Stimulated activated effector memory CD8-positive, alpha-beta T cell treated with anti-CD3 and anti-CD28 coated beads, Interleukin-12 subunit alpha, Interleukin-12 subunit beta, amount 100 ng/mL, for 72 hours (primary cell): Measurements from ENCODE around the gene HAGH.

ENCODE experiments used
- ATAC-seq: fragments of 150-1000 bp; cut with Tn5 transposase; 2 replicates; pipeline ENCODE4 v1.10.0; 2021
- DNase-seq, 2 donors: peaks; one replicate each; pipeline ENCODE4 v3.0.0; 2021 to 2022; ENCODE audit warnings: low spot score in 2 of 2
- H3K27ac Mint-ChIP-seq: one replicate; pipeline ENCODE4 v1.8.0; 2022; ENCODE audit warnings: mild to moderate bottlenecking, mixed read lengths
- H3K36me3 Mint-ChIP-seq: one replicate; pipeline ENCODE4 v1.8.0; 2022; ENCODE audit warnings: mild to moderate bottlenecking, mixed read lengths
- H3K4me1 Mint-ChIP-seq: one replicate; pipeline ENCODE4 v1.8.0; 2022; ENCODE audit warnings: mixed read lengths
- H3K4me3 Mint-ChIP-seq: one replicate; pipeline ENCODE4 v1.8.0; 2022; ENCODE audit warnings: mild to moderate bottlenecking, mixed read lengths
- H3K9me3 Mint-ChIP-seq: one replicate; pipeline ENCODE4 v1.8.0; 2022; ENCODE audit warnings: mixed read lengths

Gene HAGH

DNA sequence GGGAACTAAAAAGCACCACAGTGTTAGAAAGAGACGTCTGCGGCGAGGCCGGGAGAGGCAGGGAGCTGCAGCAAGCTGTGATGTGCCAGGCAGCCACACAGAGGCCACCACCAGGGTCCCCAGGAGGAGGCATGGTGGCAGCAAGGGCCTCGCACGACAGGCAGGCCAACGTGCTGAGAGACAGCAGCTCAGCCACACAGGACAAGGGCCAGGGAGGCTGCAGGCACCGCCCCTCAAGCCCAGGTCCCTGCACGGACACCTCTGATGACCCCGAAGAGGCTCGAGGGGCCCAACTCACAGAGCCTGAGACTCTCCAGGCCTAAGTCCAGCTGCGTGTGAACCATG, 5.7 kb downstream of the HAGH start:
- Mint-ChIP-seq H3K27ac (no peak overlapping the region), H3K4me1 (peaks cover 19% of the 10 kb centered on the region), H3K4me3 (no peak overlapping the region), H3K36me3 (peaks cover 15% of the 10 kb centered on the region), H3K9me3 (no peaks in the 10 kb centered on the region)
- no peak for ATAC-seq
- no peak for DNase-seq

DNA sequence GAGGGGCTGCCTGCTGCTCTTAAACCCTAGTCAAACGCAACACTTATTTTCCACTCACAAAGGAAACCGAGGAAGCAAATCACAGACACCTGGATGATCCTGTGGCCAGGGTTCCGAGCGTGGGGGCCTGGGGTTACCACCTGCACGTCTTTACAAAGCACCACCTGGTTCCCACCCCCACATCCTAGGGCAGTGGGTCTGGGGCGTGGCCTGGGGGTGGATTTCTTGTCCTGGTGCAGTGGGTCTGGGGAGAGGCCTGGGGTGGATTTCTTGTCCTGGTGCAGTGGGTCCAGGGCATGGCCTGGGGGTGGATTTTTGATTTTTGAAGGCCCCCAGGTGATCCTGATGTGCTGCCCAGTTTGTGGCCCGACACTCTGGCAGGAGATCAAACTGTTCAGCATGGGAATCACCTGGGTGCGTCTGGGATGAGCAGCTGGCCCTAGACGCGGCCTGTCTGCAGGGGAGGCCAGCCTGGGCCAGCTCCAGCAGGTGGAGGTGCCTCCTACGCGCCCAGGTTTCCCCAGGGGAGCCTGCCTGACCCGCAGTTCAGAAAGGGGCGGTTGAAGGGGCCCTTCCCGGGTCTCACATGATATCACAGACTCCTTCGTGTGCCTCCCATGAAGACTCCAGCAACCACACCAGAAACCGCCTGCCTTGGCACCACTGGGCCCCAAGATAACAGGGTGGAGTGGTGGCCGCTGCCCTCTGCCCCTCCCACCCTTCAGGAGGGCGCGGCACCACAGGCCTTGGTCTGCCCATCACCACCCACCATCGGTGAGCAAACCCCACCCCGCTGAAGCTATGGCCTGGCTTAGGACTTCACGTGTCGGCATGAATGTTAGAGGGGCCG, 6.3 kb downstream of the HAGH start:
- peaks cover 21% of the 10 kb centered on the region for H3K36me3 Mint-ChIP-seq
- DNase-seq (no peak), ATAC-seq (no peak)
- H3K9me3 Mint-ChIP-seq, result no peaks in the 10 kb centered on the region
- peak overlapping the region; percentile 58 for H3K27ac Mint-ChIP-seq
- H3K4me3 Mint-ChIP-seq, result no peak overlapping the region
- H3K4me1 Mint-ChIP-seq, result peaks cover 19% of the 10 kb centered on the region

DNA sequence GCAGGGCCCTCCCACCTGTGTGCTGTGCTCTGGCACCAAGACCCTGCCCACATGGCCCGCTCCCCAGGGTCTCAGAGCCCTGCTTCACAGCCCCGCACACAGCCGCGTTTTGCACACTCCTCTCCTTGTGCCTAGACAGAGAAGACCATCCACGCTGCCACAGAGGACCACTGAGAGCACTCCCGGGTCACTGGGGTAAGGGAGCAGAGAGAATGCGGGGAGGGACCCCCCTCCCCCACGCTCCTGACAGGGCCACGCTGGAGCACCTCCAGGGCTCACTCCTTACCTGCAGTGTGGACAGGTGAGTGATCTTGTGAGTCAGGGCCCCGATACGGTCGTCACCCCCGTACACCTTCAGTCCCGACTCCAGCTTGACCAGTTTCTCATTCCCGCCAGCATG, 7.0 kb downstream of the HAGH start:
- Mint-ChIP-seq H3K9me3 (no peaks in the 10 kb centered on the region), H3K27ac (peak overlapping the region; percentile 58), H3K4me1 (peaks cover 15% of the 10 kb centered on the region), H3K36me3 (peaks cover 28% of the 10 kb centered on the region), H3K4me3 (no peak overlapping the region)
- no peak for DNase-seq
- no peak for ATAC-seq

DNA sequence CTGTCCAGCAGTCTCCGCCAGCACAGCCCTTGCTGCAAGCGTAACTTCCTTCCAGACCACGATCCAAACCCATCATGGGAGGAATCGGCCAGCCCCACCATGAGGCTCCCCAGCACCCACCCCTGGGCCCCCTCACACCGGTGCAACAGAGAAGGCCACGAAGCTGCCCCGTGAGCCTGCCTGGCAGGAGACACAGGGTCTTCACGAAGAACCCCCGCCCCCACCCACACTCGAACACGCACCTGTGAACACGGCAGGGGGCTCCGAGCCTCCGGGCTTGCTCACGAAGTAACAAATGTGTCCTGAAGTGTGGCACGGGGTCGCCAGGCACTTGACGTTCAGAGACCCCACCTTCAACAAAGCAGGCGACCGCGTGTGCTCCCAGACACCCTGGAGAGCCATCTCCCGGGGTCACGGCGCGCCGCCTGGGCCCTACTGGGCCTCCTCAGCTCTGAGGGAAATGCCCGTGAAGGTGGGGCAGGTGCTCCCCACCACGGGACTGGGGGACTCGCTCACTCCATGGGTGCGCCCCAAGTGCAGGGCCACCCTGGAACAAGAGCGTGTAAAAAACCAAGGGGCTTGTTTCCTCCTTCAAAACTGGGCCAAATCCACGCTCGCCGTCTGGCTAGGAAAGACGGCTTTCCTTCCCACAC, 7.6 kb downstream of the HAGH start:
- ATAC-seq, result no peak
- no peak overlapping the region for H3K4me3 Mint-ChIP-seq
- peak overlapping the region; percentile 58 for H3K27ac Mint-ChIP-seq
- no peaks in the 10 kb centered on the region for H3K9me3 Mint-ChIP-seq
- H3K36me3 Mint-ChIP-seq, result peaks cover 34% of the 10 kb centered on the region
- no peak for DNase-seq
- H3K4me1 Mint-ChIP-seq, result peaks cover 9% of the 10 kb centered on the region

DNA sequence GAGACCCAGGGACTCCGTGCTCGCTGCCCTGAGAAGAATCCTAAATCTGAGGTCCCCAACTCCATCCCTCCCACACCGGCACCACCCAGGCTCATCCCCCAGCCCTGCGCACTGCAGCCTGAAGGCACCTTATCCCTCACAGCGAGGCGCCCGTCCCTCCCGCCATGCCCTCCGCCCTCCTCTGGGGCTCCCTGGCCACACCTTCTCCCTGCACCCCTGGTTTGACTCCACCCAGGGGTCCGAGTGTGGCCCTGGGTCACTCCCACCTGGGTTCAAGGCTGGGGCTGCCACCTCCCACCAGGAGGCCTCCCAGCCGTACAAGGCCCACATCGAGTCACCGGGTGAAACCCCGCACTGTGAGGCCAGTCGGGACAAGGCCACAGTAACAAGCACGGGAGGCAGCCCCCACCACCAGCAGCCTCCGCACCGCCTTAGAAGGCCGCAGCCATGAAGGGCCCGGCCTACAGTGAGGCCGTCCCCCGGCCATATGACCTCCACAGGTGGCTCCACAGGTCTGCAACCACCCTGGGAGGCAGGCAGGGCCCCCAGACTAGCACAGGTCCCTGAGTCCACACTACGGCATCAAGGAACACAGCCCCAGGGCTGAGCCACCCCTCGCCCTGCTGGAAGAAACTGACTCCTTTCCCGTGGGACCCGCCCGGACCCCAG, 8.3 kb downstream of the HAGH start:
- no peak for ATAC-seq
- Mint-ChIP-seq H3K27ac (peak overlapping the region; percentile 32), H3K9me3 (no peaks in the 10 kb centered on the region), H3K4me1 (peaks cover 6% of the 10 kb centered on the region), H3K4me3 (no peak overlapping the region), H3K36me3 (peaks cover 38% of the 10 kb centered on the region)
- DNase-seq, result no peak

DNA sequence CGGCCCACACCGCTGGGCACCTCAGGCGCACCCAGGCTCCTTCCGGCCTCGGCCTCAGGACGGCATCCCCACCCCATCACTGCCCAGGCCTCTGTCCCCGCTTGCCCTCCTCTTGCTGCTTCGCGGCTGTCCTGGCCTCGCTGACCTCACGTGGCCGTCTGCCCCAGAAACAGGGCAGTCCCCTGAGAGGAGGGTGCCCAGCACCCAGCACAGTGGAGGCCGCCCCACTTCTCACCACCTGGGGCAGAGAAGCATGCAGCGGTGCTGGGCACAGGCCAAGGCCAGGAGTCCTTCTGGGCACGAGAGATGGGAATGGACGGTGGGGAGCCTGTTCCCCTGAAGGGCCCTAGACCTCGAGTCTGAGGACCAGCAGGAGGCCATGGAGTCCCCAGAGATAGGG, 8.9 kb downstream of the HAGH start:
- ATAC-seq (peak; percentile 6), DNase-seq (no peak)
- peaks cover 37% of the 10 kb centered on the region for H3K36me3 Mint-ChIP-seq
- no peak overlapping the region for H3K4me3 Mint-ChIP-seq
- no peaks in the 10 kb centered on the region for H3K9me3 Mint-ChIP-seq
- peak overlapping the region; percentile 20 for H3K27ac Mint-ChIP-seq
- H3K4me1 Mint-ChIP-seq, result peaks cover 6% of the 10 kb centered on the region

DNA sequence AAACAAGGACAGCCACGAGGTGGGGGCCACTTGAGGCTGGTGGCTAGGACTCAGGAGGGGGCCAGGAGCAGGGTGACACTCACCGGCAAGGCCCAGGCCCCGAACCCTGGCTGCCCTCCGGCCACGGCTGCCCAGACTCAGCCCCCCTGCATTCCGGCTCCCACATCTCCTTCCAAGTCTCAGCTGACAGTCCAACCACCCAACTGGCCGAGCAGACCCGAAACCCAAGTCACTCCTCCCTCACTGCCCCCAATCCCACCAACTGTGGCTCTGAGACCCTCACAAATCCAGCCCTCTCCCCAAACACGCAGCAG, 9.4 kb downstream of the HAGH start:
- Mint-ChIP-seq H3K36me3 (peaks cover 32% of the 10 kb centered on the region), H3K4me3 (no peak overlapping the region), H3K4me1 (peaks cover 6% of the 10 kb centered on the region), H3K9me3 (no peaks in the 10 kb centered on the region), H3K27ac (peak overlapping the region; percentile 20)
- ATAC-seq (no peak), DNase-seq (no peak)

DNA sequence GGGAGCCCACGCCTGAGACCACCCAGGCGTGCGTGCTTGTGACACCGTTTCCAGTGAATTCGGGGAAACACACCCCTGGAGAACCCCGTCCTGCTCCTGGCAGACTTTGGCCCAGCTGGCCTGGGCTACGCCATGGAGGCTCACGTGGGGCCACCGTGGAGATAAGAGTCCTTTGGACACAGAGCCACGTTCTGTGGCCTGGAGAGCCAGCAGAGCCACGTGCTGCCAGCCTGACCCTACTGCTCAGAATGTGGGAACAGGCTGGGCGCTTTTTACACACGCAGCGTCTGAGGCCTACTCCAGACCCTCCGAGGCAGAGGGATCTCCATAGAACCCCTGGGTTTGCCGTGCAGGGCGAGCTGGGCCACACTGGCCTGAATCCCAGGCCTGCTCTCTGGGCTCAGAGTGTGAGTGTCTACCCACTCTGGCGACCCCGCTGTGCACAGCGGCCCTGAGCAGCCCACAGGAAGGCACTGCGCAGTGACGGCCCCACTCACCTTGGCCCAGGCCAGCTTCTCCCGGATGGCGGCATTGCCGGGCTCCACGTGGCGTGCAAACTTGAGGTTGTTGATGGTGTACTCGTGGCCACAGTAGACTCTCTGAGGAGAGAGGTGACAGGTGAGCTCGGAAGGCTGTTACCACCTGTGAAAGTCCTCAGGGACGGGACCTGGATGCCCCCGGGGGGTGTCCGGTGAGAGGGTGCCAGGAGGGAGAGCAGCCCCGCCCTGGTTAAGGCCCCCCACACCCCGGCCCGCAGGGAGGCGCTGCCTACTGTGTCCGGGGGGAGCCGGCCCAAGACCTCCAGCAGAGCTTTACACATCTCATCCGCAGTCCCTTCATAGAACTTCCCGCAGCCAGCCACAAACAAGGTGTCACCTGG, 10.0 kb downstream of the HAGH start:
- Mint-ChIP-seq H3K27ac (no peak overlapping the region), H3K36me3 (peaks cover 30% of the 10 kb centered on the region), H3K4me1 (peaks cover 6% of the 10 kb centered on the region), H3K4me3 (no peak overlapping the region), H3K9me3 (no peaks in the 10 kb centered on the region)
- no peak for ATAC-seq
- DNase-seq, result no peak

DNA sequence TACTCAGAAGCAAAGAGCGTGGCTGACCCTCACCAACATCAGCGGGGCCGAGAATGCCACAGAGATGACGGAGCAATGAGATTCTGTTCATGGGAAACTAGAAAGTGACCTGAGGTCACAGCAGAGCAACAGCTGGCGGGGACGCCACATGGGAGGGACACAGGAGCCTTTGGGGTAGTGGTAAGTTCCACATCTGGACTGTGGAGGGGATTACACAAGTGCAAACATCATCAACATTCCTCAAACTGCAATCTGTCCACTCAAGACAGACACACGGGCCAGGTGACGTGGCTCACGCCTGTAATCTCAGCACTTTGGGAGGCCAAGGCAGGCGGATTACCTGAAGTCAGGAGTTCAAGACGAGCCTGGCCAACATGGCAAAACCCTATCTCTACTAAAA, 11.2 kb downstream of the HAGH start:
- no peak for DNase-seq
- Mint-ChIP-seq H3K4me1 (peaks cover 6% of the 10 kb centered on the region), H3K9me3 (no peaks in the 10 kb centered on the region), H3K27ac (no peak overlapping the region), H3K4me3 (no peak overlapping the region), H3K36me3 (peaks cover 30% of the 10 kb centered on the region)
- ATAC-seq, result no peak

DNA sequence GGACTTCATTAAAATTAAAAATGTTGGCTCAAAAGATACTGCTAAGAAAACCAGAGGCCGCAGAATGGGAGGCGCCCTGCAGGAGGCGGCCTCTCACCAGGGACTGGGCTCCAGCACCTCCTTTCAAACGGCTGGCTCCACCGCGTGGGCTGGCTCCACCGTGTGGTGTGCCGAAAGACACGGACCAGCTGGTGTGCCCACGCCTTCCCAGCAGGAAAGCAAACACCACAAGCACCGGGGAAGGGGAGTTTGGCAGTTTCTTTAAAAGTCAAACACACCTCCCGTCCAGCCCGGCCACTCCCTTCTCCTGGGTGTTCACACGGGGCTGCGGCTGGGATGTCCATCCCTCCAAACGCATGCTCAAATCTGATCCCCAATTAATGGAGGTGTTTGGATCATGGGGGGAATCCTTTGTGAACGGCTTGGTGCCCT, 13.9 kb downstream of the HAGH start:
- peak overlapping the region; percentile 24 for H3K27ac Mint-ChIP-seq
- H3K4me3 Mint-ChIP-seq, result no peak overlapping the region

DNA sequence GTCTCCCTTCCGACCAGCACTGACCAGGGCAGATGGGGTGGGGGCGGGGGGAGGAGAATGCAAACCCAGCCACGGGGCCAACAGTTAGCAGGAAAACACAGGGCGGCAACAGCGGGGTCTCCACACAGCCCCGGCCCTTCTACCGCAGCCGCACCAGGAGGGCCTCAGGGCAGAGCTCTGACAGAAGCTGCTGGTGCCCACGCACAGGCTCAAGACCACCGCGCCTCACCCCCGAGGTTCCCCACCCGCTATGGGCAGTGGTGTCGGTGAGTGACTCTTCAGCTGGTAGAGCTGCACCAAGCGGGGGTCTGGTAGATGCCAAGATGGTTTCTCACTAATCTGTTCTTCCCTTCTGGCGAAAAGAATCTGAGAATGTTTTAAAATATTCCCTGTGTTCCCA, 16.1 kb downstream of the HAGH start:
- Mint-ChIP-seq H3K4me1 (no peaks in the 10 kb centered on the region), H3K36me3 (peaks cover 49% of the 10 kb centered on the region), H3K4me3 (no peak overlapping the region), H3K9me3 (no peaks in the 10 kb centered on the region), H3K27ac (no peak overlapping the region)
- no peak for ATAC-seq
- no peak for DNase-seq

More for the DNA sequence above, 13.9 kb downstream of the HAGH start:
- ATAC-seq (peak; percentile 79), DNase-seq (no peak)
- Mint-ChIP-seq H3K4me1 (peaks cover 5% of the 10 kb centered on the region), H3K36me3 (peaks cover 38% of the 10 kb centered on the region), H3K9me3 (no peaks in the 10 kb centered on the region)

DNA sequence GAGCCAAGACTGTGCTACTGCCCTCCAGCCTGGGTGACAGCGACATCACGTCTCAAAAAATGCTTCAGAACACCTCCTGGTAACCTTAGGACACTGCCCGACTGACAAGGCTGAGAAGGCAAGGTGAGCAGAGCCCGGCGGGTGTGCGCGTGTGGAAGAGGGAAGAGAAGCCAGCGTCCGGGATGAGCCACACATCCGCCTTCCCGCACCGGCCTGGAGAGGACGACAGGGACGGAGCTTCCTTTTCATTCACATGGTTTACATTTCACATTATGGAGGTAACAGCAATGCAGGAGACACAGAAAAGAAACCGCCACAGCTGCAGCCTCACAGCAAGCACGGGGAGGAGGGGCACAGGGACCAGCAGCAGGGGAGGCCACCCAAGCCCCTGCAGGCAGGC, 16.5 kb downstream of the HAGH start:
- H3K36me3 Mint-ChIP-seq, result peaks cover 46% of the 10 kb centered on the region
- ATAC-seq (no peak), DNase-seq (no peak)
- H3K9me3 Mint-ChIP-seq, result no peaks in the 10 kb centered on the region
- H3K4me3 Mint-ChIP-seq, result no peak overlapping the region
- H3K27ac Mint-ChIP-seq, result no peak overlapping the region
- no peaks in the 10 kb centered on the region for H3K4me1 Mint-ChIP-seq

DNA sequence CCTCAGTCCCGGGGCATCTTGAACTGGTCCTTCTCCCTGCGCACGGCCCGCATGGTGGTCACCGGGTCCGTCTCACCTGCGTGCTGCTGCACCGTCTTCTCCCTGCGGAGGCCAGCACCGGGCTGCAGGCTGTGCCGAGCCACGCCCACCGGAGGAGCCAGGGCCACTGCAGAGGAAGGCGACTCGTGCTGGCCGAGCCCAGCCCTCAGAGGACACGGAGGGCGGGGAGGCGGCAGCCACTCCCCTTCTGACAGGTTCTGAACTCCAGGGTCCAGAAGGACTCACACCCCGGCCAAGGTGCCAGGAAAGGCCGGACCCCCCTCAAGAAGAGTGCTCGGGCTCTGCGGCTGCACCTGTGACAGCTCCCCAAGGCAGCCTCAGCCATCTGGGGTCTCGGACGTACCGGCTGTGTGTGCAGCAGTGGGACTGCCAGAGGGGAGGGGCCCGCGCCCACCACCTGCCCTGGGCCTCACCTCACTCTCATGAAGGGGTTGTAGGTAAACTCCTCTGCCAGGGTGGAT, 17.3 kb downstream of the HAGH start:
- no peaks in the 10 kb centered on the region for H3K9me3 Mint-ChIP-seq
- H3K36me3 Mint-ChIP-seq, result peaks cover 39% of the 10 kb centered on the region
- DNase-seq, result no peak
- H3K4me1 Mint-ChIP-seq, result no peaks in the 10 kb centered on the region
- ATAC-seq, result no peak
- H3K27ac Mint-ChIP-seq, result no peak overlapping the region
- H3K4me3 Mint-ChIP-seq, result no peak overlapping the region

DNA sequence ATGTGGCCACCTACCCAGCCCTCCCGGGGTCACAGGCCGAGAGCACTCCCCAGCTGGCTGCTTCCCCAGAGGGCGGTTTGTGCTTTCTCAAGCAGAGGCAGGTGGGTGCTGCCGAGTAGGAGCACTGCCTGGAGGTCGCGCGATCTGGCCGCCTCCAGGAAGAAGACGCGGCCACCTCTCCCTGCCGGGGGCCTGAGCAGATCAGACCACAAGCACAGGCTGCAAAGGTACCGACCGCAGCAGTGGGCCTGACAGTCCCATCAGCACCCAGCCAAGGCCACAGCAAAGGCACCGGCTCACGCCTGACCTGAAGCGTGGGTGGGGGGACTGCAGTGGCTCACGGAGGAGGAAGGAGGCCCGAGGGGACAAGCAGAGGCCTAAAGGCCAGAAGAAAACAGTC, 17.9 kb downstream of the HAGH start:
- no peak overlapping the region for H3K27ac Mint-ChIP-seq
- no peak for ATAC-seq
- H3K9me3 Mint-ChIP-seq, result no peaks in the 10 kb centered on the region
- H3K4me3 Mint-ChIP-seq, result no peak overlapping the region
- DNase-seq, result no peak
- H3K4me1 Mint-ChIP-seq, result no peaks in the 10 kb centered on the region
- peaks cover 32% of the 10 kb centered on the region for H3K36me3 Mint-ChIP-seq

DNA sequence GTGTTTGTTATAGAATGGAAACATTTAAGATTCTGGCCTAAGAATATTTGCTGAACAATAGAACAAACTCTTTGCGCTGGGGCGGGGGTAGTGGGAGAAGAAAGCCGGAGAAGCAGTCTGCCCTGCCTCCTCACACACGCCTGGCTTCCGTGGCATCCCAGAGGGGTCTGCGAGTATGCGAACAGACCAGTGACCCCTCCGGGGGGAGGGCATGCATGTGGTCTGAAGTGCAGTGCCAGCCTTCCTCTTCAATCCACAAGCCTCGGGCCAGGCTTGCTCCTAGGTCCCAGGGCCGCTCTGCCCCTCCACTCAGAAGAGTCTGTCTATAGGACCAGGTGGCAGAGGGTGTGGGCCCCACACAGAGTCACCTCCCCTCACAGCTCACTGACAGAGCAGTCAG, 19.0 kb downstream of the HAGH start:
- H3K9me3 Mint-ChIP-seq, result no peaks in the 10 kb centered on the region
- peaks cover 31% of the 10 kb centered on the region for H3K36me3 Mint-ChIP-seq
- no peaks in the 10 kb centered on the region for H3K4me1 Mint-ChIP-seq
- ATAC-seq (no peak), DNase-seq (no peak)
- no peak overlapping the region for H3K4me3 Mint-ChIP-seq
- H3K27ac Mint-ChIP-seq, result no peak overlapping the region
